ENCODE results near the gene PARD3.
"Not testable (repeated sequence)": the region's sequence is repeated elsewhere in the genome, so short reads cannot be mapped to it uniquely, and the experiment has no call there.

Gene PARD3

DNA sequence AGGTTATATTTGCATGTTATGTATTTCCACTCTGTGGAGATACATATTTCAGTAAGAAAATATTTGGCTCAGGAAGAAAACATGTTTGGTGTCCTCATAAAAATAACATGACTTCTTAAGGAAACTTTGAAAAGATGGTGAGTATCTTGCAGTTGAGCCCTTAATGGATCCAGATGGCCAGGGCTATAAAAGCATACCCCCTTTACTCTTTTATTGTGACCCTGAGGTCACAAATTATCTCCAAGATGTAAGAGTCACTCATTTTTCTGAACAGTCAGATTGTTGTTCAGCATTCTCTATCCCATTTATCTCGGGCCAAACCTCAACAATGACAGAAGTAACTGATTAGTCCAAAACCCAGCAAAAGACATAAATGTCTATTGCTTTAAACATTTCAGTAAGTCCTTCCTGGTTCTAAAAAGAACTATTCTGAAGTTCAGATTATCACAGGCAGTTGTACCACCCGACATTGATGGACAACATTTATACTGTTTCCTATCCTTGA lies 539.4 kb downstream of the PARD3 start:
- TF ChIP-seq, protein P1, sequence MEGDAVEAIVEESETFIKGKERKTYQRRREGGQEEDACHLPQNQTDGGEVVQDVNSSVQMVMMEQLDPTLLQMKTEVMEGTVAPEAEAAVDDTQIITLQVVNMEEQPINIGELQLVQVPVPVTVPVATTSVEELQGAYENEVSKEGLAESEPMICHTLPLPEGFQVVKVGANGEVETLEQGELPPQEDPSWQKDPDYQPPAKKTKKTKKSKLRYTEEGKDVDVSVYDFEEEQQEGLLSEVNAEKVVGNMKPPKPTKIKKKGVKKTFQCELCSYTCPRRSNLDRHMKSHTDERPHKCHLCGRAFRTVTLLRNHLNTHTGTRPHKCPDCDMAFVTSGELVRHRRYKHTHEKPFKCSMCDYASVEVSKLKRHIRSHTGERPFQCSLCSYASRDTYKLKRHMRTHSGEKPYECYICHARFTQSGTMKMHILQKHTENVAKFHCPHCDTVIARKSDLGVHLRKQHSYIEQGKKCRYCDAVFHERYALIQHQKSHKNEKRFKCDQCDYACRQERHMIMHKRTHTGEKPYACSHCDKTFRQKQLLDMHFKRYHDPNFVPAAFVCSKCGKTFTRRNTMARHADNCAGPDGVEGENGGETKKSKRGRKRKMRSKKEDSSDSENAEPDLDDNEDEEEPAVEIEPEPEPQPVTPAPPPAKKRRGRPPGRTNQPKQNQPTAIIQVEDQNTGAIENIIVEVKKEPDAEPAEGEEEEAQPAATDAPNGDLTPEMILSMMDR (IDR thresholded peaks at IDR 0.05) = no peak
- Histone ChIP-seq H3K4me3 (no peak overlapping the region), H3K9me3 (no peaks in the 10 kb centered on the region), H3K27me3 (no peaks in the 10 kb centered on the region), H3K27ac (no peak overlapping the region), H3K4me1 (peaks cover 0 to 27% (median 5%) of the 10 kb centered on the region in 4 donors), H3K36me3 (no peaks in the 10 kb centered on the region)
- DNase-seq = no peak
- intact Hi-C loops (cut with DNase I; ENCODE audit: low total_unique reads) = no loop called here

DNA sequence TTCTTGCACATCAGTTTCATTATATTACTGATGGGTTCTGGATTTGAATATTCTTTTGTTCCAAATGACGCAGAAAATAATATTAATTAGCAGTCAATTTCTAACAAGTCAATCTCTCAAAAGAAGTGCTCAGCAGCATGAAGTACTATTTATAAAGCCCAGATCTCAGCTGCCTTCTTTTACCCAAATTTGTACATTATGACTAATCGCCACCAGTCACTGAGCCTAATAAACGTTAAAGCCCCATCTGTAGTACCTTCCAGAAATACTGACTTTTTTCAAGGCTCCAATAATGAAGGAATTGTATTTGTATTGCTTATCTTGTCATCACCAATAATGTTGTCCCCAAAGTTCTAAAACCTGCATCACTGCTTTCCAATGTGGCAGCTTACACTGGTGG lies 540.2 kb downstream of the PARD3 start:
- H3K27ac ChIP-seq = no peak overlapping the region
- no peaks in the 10 kb centered on the region for H3K27me3 ChIP-seq
- H3K4me3 ChIP-seq = no peak overlapping the region
- DNase-seq = no peak
- no peaks in the 10 kb centered on the region for H3K9me3 ChIP-seq
- peaks cover 0 to 20% (median 2%) of the 10 kb centered on the region in 4 donors for H3K4me1 ChIP-seq
- intact Hi-C loops (cut with DNase I; ENCODE audit: low total_unique reads) = no loop called here
- TF ChIP-seq, protein P1 (IDR thresholded peaks at IDR 0.05) = no peak
- no peaks in the 10 kb centered on the region for H3K36me3 ChIP-seq

DNA sequence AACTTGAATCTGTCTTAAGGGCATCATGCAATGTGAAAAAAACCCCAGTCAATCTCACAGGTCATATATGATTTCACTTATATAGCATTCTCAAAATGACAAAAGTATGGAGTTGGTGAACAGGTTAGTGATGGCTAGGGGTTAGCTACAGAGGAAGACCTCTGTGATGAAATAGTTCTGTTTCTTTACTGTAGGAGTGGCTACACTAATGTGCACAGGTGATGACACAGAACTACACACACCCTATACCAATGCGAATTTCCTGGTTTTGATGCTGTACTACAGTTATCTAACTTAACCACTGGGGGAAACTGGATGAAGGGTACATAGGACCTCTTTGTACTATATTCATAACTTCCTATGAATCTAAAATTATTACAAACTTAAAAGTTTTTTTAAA lies 541.8 kb downstream of the PARD3 start:
- Histone ChIP-seq H3K4me1 (peaks cover 0 to 14% (median 2%) of the 10 kb centered on the region in 4 donors), H3K4me3 (no peak overlapping the region), H3K27me3 (no peaks in the 10 kb centered on the region), H3K36me3 (no peaks in the 10 kb centered on the region), H3K9me3 (no peaks in the 10 kb centered on the region), H3K27ac (no peak overlapping the region)
- no peak for DNase-seq
- TF ChIP-seq, protein P1 (IDR thresholded peaks at IDR 0.05) = no peak
- intact Hi-C loops (cut with DNase I; ENCODE audit: low total_unique reads) = no loop called here

DNA sequence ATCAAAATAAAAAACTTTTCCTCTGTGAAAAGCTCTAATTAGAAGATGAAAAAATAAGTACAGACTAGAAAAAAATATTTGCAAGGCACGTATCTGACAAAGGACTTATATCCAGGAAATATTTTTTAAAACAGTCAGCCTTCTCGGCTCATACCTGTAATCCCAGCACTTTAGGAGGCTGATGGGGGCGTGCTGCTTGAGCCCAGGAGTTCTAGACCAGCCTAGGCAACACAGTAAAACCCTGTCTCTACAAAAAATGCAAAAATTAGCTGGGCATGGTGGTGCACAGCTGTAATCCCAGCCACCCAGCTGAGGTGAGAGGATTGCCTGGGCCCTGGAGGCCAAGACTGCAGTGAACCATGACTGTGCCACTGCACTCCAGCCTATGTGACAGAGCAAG lies 542.8 kb downstream of the PARD3 start:
- TF ChIP-seq, protein P1 (IDR thresholded peaks at IDR 0.05) = no peak
- Histone ChIP-seq H3K4me1 (peaks cover 0 to 14% (median 2%) of the 10 kb centered on the region in 4 donors), H3K9me3 (no peaks in the 10 kb centered on the region), H3K27ac (no peak overlapping the region), H3K36me3 (no peaks in the 10 kb centered on the region), H3K4me3 (no peak overlapping the region), H3K27me3 (no peaks in the 10 kb centered on the region)
- no peak for DNase-seq
- intact Hi-C loops (cut with DNase I; ENCODE audit: low total_unique reads) = no loop called here

DNA sequence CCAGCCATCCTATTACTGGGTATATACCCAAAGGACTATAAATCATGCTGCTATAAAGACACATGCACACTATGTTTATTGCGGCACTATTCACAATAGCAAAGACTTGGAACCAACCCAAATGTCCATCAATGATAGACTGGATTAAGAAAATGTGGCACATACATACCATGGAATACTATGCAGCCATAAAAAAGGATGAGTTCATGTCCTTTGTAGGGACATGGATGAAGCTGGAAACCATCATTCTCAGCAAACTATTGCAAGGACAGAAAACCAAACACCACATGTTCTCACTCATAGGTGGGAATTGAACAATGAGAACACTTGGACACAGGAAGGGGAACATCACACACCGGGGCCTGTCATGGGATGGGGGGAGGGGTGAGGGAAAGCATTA lies 546.7 kb downstream of the PARD3 start:
- intact Hi-C loops (cut with DNase I; ENCODE audit: low total_unique reads); H3K9me3 ChIP-seq; DNase-seq; H3K27me3 ChIP-seq; H3K4me1 ChIP-seq; H3K4me3 ChIP-seq; H3K27ac ChIP-seq; H3K36me3 ChIP-seq: not testable (repeated sequence)

DNA sequence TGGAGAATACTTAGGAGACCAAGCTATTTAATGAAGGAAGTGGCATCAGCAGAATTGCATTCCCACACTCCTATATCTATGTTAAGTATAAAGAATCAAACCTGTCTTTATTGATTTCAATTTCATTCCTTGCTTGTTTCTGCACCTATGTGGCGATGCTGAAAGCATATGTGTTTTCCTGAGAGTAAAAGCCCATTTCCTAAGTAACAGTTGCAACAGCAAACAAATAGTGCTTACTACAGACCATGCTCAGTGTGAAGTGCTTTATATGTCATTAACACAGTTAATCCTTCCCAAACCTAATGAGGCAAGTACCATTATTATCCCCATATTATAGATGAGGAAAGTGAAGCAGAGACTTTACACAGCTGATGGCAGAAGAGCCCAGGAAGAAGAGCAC lies 552.1 kb downstream of the PARD3 start:
- no peaks in the 10 kb centered on the region for H3K4me1 ChIP-seq
- no peak for DNase-seq
- intact Hi-C loops (cut with DNase I; ENCODE audit: low total_unique reads) = no loop called here

More for the DNA sequence above, 552.1 kb downstream of the PARD3 start:
- Histone ChIP-seq H3K36me3 (peaks cover 0 to 6% (median 0%) of the 10 kb centered on the region in 3 donors), H3K9me3 (no peaks in the 10 kb centered on the region), H3K4me3 (no peak overlapping the region), H3K27me3 (no peaks in the 10 kb centered on the region), H3K27ac (no peak overlapping the region)
- TF ChIP-seq, protein P1 (IDR thresholded peaks at IDR 0.05) = no peak
